PC-9 (cell line): ENCODE results near the gene ZC3H12C. TPM values are rescaled to one million over a fixed set of nuclear protein-coding genes. Genes with fewer than 3 reads are reported as not detected.

Experiments
- BruUV-seq: library from RNA; stranded (reverse); fragments of 400-500 nt; replicated peaks from 2 replicates; lab custom pipeline; 2021; lab: Mats Ljungman, UMichigan
- CTCF ChIA-PET: fragments of 300-600 bp; sonication (Branson Sonifier 250); formaldehyde crosslinking; loops from one replicate; lab custom pipeline; 2022; ENCODE audit warnings: antibody characterized with exemption; lab: Charles Lee
- POLR2A ChIA-PET: fragments of 300-600 bp; sonication (Branson Sonifier 250); formaldehyde crosslinking; loops from one replicate; lab custom pipeline; 2022; ENCODE audit warnings: antibody characterized with exemption; ENCODE audit not compliant: unreplicated experiment; lab: Charles Lee
- DNase-seq, 2 experiments: peaks; one replicate each; pipeline versions ENCODE4 v3.0.0 to v3.0.0-alpha.2; 2015 to 2022; ENCODE audit warnings: mixed read lengths in 1 of 2
- H2AFZ ChIP-seq: fragments of 200-600 bp; sonication (generic); 2 replicates; pipeline ENCODE4 v1.8.1; 2017; ENCODE audit warnings: antibody characterized with exemption
- H3F3A ChIP-seq: fragments of 200-600 bp; sonication (generic); 2 replicates; pipeline ENCODE4 v1.8.1; 2017; ENCODE audit warnings: antibody characterized with exemption, mild to moderate bottlenecking, low read depth; ENCODE audit not compliant: insufficient read depth
- H3K27ac ChIP-seq: fragments of 200-600 bp; sonication (generic); 2 replicates; pipeline ENCODE4 v1.6.1; 2016; ENCODE audit warnings: mixed run types
- H3K27me3 ChIP-seq: fragments of 200-600 bp; sonication (generic); 2 replicates; pipeline ENCODE4 v1.6.1; 2016; ENCODE audit warnings: low read depth, mixed run types; ENCODE audit not compliant: insufficient read depth
- H3K36me3 ChIP-seq: fragments of 200-600 bp; sonication (generic); 2 replicates; pipeline ENCODE4 v1.6.1; 2016; ENCODE audit warnings: low read depth, mixed run types
- H3K4me1 ChIP-seq: fragments of 200-600 bp; sonication (generic); replicated peaks from 2 replicates; pipeline ENCODE4 v1.6.1; 2016; ENCODE audit warnings: mixed run types; ENCODE audit not compliant: insufficient read depth
- H3K4me2 ChIP-seq: fragments of 200-600 bp; sonication (generic); 2 replicates; pipeline ENCODE4 v1.6.1; 2017; ENCODE audit warnings: mixed run types
- H3K4me3 ChIP-seq: fragments of 200-600 bp; sonication (generic); 2 replicates; pipeline ENCODE4 v1.6.1; 2016; ENCODE audit warnings: mixed run types
- H3K79me2 ChIP-seq: fragments of 200-600 bp; sonication (generic); 2 replicates; pipeline ENCODE4 v1.6.1; 2017; ENCODE audit warnings: low read depth, mixed run types
- H3K9me2 ChIP-seq: fragments of 200-600 bp; sonication (generic); 2 replicates; pipeline ENCODE4 v1.8.1; 2017; ENCODE audit warnings: mild to moderate bottlenecking; ENCODE audit not compliant: insufficient read depth
- H3K9me3 ChIP-seq: fragments of 200-600 bp; sonication (generic); 2 replicates; pipeline ENCODE4 v1.8.1; 2016; ENCODE audit warnings: low read depth; ENCODE audit not compliant: insufficient read depth
- H4K20me1 ChIP-seq: fragments of 200-600 bp; sonication (generic); 2 replicates; pipeline ENCODE4 v1.8.1; 2017; ENCODE audit not compliant: insufficient read depth
- CTCF ChIP-seq: fragments of 200-600 bp; sonication (generic); conservative IDR thresholded peaks from 2 replicates; pipeline ENCODE4 v1.6.1; 2017; ENCODE audit warnings: mixed run types, antibody characterized with exemption, mild to moderate bottlenecking, moderate library complexity
- EZH2 ChIP-seq: fragments of 200-600 bp; sonication (generic); IDR thresholded peaks from 2 replicates; pipeline ENCODE4 v1.8.0; 2017; ENCODE audit warnings: antibody characterized with exemption, low read depth
- intact Hi-C: fragments of 100-400 bp; cut with micrococcal nuclease; formaldehyde crosslinking; loops from one replicate; pipeline ENCODE4 v1.10.0; 2022; ENCODE audit not compliant: unreplicated experiment
- total RNA-seq: library from RNA; stranded (reverse); gene quantifications from 2 replicates; pipeline ENCODE4 v1.2.3, GENCODE V29; 2021

The ZC3H12C gene
- total RNA-seq, 1 experiment from 2014 or later, result 12.4 TPM

GRCh38 chr11:110072930-110073329 is 20.3 kb upstream of the ZC3H12C start:
- Histone ChIP-seq H3K4me3 (no peak overlapping the region), H3K36me3 (no peaks in the 10 kb centered on the region), H3K4me1 (peaks cover 53% of the 10 kb centered on the region), H3K9me3 (no peaks in the 10 kb centered on the region), H3K9me2 (no peaks in the 10 kb centered on the region), H4K20me1 (no peaks in the 10 kb centered on the region), H2AFZ (no peak overlapping the region), H3K4me2 (no peak overlapping the region), H3K27me3 (no peaks in the 10 kb centered on the region), H3K27ac (no peak overlapping the region), H3K79me2 (no peaks in the 10 kb centered on the region), H3F3A (peaks cover 42% of the 10 kb centered on the region)
- POLR2A ChIA-PET, result no interaction called here
- CTCF ChIA-PET, result no interaction called here
- BruUV-seq, result no TSS peak
- intact Hi-C loops, result no loop called here
- no peak for DNase-seq
- no peak for TF ChIP-seq CTCF
- no peak for TF ChIP-seq EZH2

GRCh38 chr11:110074499-110074898 is 18.7 kb upstream of the ZC3H12C start:
- Histone ChIP-seq H3K79me2 (no peaks in the 10 kb centered on the region), H3K4me3 (no peak overlapping the region), H3K36me3 (0 out of 2 replicates have a peak, but pooled peaks cover 4% of the 10 kb centered on the region), H3K27ac (no peak overlapping the region), H3K4me2 (no peak overlapping the region), H3F3A (peaks cover 32% of the 10 kb centered on the region), H3K27me3 (no peaks in the 10 kb centered on the region), H3K4me1 (peaks cover 51% of the 10 kb centered on the region), H2AFZ (no peak overlapping the region), H3K9me3 (peaks cover 8% of the 10 kb centered on the region), H4K20me1 (no peaks in the 10 kb centered on the region), H3K9me2 (no peaks in the 10 kb centered on the region)
- DNase-seq, result no peak
- ChIA-PET CTCF (no interaction called here), POLR2A (no interaction called here)
- BruUV-seq, result no TSS peak
- intact Hi-C loops, result no loop called here
- TF ChIP-seq CTCF (no peak), EZH2 (no peak)

GRCh38 chr11:110075105-110075846 is 17.9 kb upstream of the ZC3H12C start:
- H2AFZ ChIP-seq, result no peak overlapping the region
- no peak overlapping the region for H3K4me3 ChIP-seq
- no TSS peak for BruUV-seq
- H3K79me2 ChIP-seq, result no peaks in the 10 kb centered on the region
- peaks cover 8% of the 10 kb centered on the region for H3K9me3 ChIP-seq
- H3K27me3 ChIP-seq, result no peaks in the 10 kb centered on the region
- no peaks in the 10 kb centered on the region for H3K9me2 ChIP-seq
- 0 out of 2 replicates have a peak, but pooled peaks cover 4% of the 10 kb centered on the region for H3K36me3 ChIP-seq
- H4K20me1 ChIP-seq, result no peaks in the 10 kb centered on the region
- peaks cover 26% of the 10 kb centered on the region for H3F3A ChIP-seq
- intact Hi-C loops, result no loop called here
- ChIA-PET CTCF (no interaction called here), POLR2A (no interaction called here)
- H3K4me2 ChIP-seq, result peak overlapping the region; percentile 61
- H3K27ac ChIP-seq, result peak overlapping the region; percentile 54
- TF ChIP-seq EZH2, result no peak
- no peak for TF ChIP-seq CTCF
- no peak for DNase-seq
- peaks cover 43% of the 10 kb centered on the region for H3K4me1 ChIP-seq
